WTC11 (cell line): Measurements from ENCODE around the gene MRPS21. TPM values are rescaled to one million over a fixed set of nuclear protein-coding genes. Genes with fewer than 3 reads are reported as not detected.
"Not testable (repeated sequence)": the region's sequence is repeated elsewhere in the genome, so short reads cannot be mapped to it uniquely, and the experiment has no call there.

Source experiments
- ATAC-seq: fragments of 200-7000 bp; cut with Tn5 transposase; 2 replicates; pipeline ENCODE4 v1.10.0; 2021; ENCODE audit warnings: mild to moderate bottlenecking, moderate library complexity
- CTCF ChIA-PET: fragments of 300-600 bp; sonication (Branson Sonifier 250); formaldehyde crosslinking; loops from one replicate; lab custom pipeline; 2021; ENCODE audit warnings: antibody characterized with exemption; lab: Charles Lee
- POLR2A ChIA-PET: fragments of 350-600 bp; sonication (Branson Sonifier 250); formaldehyde crosslinking; loops from one replicate; lab custom pipeline; 2021; ENCODE audit warnings: antibody characterized with exemption; lab: Charles Lee
- DNase-seq: peaks from one replicate; pipeline ENCODE4 v3.0.0; 2021; ENCODE audit warnings: low spot score
- H3K27ac Mint-ChIP-seq: 2 replicates; pipeline ENCODE4 v1.8.0; 2021; ENCODE audit warnings: mixed read lengths
- H3K27me3 Mint-ChIP-seq: 2 replicates; pipeline ENCODE4 v1.8.0; 2021; ENCODE audit warnings: low read depth, mild to moderate bottlenecking, moderate library complexity, mixed read lengths
- H3K36me3 Mint-ChIP-seq: 2 replicates; pipeline ENCODE4 v1.8.0; 2021; ENCODE audit warnings: mixed read lengths
- H3K4me1 Mint-ChIP-seq: 2 replicates; pipeline ENCODE4 v1.8.0; 2022; ENCODE audit warnings: mixed read lengths
- H3K4me3 Mint-ChIP-seq: 2 replicates; pipeline ENCODE4 v1.8.0; 2021; ENCODE audit warnings: mild to moderate bottlenecking, moderate library complexity, mixed read lengths
- H3K9me3 Mint-ChIP-seq: 2 replicates; pipeline ENCODE4 v1.8.0; 2021; ENCODE audit warnings: mixed read lengths
- AFF4 ChIP-seq: sonication (generic); formaldehyde crosslinking; IDR thresholded peaks from 2 replicates; pipeline ENCODE4 v1.8.1; 2023; ENCODE audit warnings: mild to moderate bottlenecking, missing genetic modification reagents, borderline replicate concordance
- EMX1 ChIP-seq: fragments of 250-450 bp; sonication (Bioruptor Pico); IDR thresholded peaks from 2 replicates; pipeline ENCODE4 v1.8.0; 2021; ENCODE audit warnings: mild to moderate bottlenecking
- FOXJ3 ChIP-seq: sonication (generic); formaldehyde crosslinking; IDR thresholded peaks from 2 replicates; pipeline ENCODE4 v1.9.0; 2021; ENCODE audit warnings: missing genetic modification reagents, mild to moderate bottlenecking, borderline replicate concordance
- FOXP1 ChIP-seq: sonication (generic); formaldehyde crosslinking; IDR thresholded peaks from 2 replicates; pipeline ENCODE4 v1.8.0; 2022; ENCODE audit warnings: missing genetic modification reagents, mild to moderate bottlenecking, moderate library complexity, borderline replicate concordance
- GTF2I ChIP-seq: fragments of 250-450 bp; sonication (Bioruptor Pico); conservative IDR thresholded peaks from 2 replicates; pipeline ENCODE4 v1.4.0; 2021; ENCODE audit warnings: mild to moderate bottlenecking
- HMGA2 ChIP-seq: fragments of 250-450 bp; sonication (Bioruptor Pico); IDR thresholded peaks from 2 replicates; pipeline ENCODE4 v1.4.0; 2021; ENCODE audit warnings: mild to moderate bottlenecking, moderate library complexity
- IRF2 ChIP-seq: sonication (generic); formaldehyde crosslinking; IDR thresholded peaks from 2 replicates; pipeline ENCODE4 v1.8.0; 2022; ENCODE audit warnings: low read depth, missing genetic modification reagents, borderline replicate concordance
- JUN ChIP-seq: sonication (generic); formaldehyde crosslinking; IDR thresholded peaks from 2 replicates; pipeline ENCODE4 v1.8.0; 2023; ENCODE audit warnings: mild to moderate bottlenecking, missing genetic modification reagents
- MYBL2 ChIP-seq: sonication (generic); formaldehyde crosslinking; IDR thresholded peaks from 2 replicates; pipeline ENCODE4 v1.8.1; 2023; ENCODE audit warnings: mild to moderate bottlenecking, moderate library complexity, missing genetic modification reagents
- NFE2L1 ChIP-seq: sonication (generic); formaldehyde crosslinking; IDR thresholded peaks from 2 replicates; pipeline ENCODE4 v1.8.1; 2023; ENCODE audit warnings: missing genetic modification reagents
- NR3C1 ChIP-seq: sonication (generic); formaldehyde crosslinking; conservative IDR thresholded peaks from 2 replicates; pipeline ENCODE4 v1.8.1; 2023; ENCODE audit warnings: low read depth, mild to moderate bottlenecking, missing genetic modification reagents
- OVOL2 ChIP-seq: fragments of 250-450 bp; sonication (Bioruptor Pico); IDR thresholded peaks from 2 replicates; pipeline ENCODE4 v1.9.0; 2021; ENCODE audit warnings: mild to moderate bottlenecking, borderline replicate concordance
- PRRX2 ChIP-seq: fragments of 250-450 bp; sonication (Bioruptor Pico); IDR thresholded peaks from 2 replicates; pipeline ENCODE4 v1.8.0; 2021; ENCODE audit warnings: mild to moderate bottlenecking
- SMAD3 ChIP-seq: sonication (generic); formaldehyde crosslinking; IDR thresholded peaks from 2 replicates; pipeline ENCODE4 v1.8.0; 2022; ENCODE audit warnings: missing genetic modification reagents, mild to moderate bottlenecking, borderline replicate concordance
- STAT6 ChIP-seq: sonication (generic); formaldehyde crosslinking; conservative IDR thresholded peaks from 2 replicates; pipeline ENCODE4 v1.8.1; 2023; ENCODE audit warnings: mild to moderate bottlenecking, low read depth, missing genetic modification reagents, moderate library complexity
- TEAD4 ChIP-seq: sonication (generic); formaldehyde crosslinking; IDR thresholded peaks from 2 replicates; pipeline ENCODE4 v1.8.0; 2022; ENCODE audit warnings: mild to moderate bottlenecking, missing genetic modification reagents
- TP53 ChIP-seq: sonication (generic); formaldehyde crosslinking; IDR thresholded peaks from 2 replicates; pipeline ENCODE4 v1.8.1; 2023; ENCODE audit warnings: mild to moderate bottlenecking, missing genetic modification reagents
- USF1 ChIP-seq: sonication (generic); formaldehyde crosslinking; IDR thresholded peaks from 2 replicates; pipeline ENCODE4 v1.8.0; 2022; ENCODE audit warnings: mild to moderate bottlenecking, missing genetic modification reagents
- ZNF138 ChIP-seq: sonication (generic); formaldehyde crosslinking; conservative IDR thresholded peaks from 2 replicates; pipeline ENCODE4 v1.8.1; 2022; ENCODE audit warnings: mild to moderate bottlenecking, moderate library complexity, missing genetic modification reagents
- ZNF263 ChIP-seq: sonication (generic); formaldehyde crosslinking; IDR thresholded peaks from 2 replicates; pipeline ENCODE4 v1.8.1; 2022; ENCODE audit warnings: low read depth, mild to moderate bottlenecking, moderate library complexity, missing genetic modification reagents
- ZNF281 ChIP-seq: sonication (generic); formaldehyde crosslinking; IDR thresholded peaks from 2 replicates; pipeline ENCODE4 v1.8.0; 2023; ENCODE audit warnings: mild to moderate bottlenecking, missing genetic modification reagents
- ZNF317 ChIP-seq: sonication (generic); formaldehyde crosslinking; IDR thresholded peaks from 2 replicates; pipeline ENCODE4 v1.8.1; 2023; ENCODE audit warnings: low read depth, mild to moderate bottlenecking, moderate library complexity, missing genetic modification reagents, borderline replicate concordance
- total RNA-seq: library from RNA; stranded (reverse); gene quantifications from 3 replicates; pipeline ENCODE4 v1.2.3, GENCODE V29; 2021

Gene MRPS21
- total RNA-seq, 1 experiment from 2014 or later, result 105 TPM

GRCh38 chr1:150309758-150310508 is 16.3 kb downstream of the MRPS21 start:
- ATAC-seq (no peak), DNase-seq (no peak)
- ChIA-PET POLR2A (no interaction called here), CTCF (no interaction called here)
- H3K4me1 Mint-ChIP-seq, result peaks cover 9% of the 10 kb centered on the region
- peaks cover 25% of the 10 kb centered on the region for H3K36me3 Mint-ChIP-seq
- H3K4me3 Mint-ChIP-seq, result no peak overlapping the region
- TF ChIP-seq ZNF317 (CRISPR knock-in tag) (no peak), TEAD4 (no peak), PRRX2 (CRISPR knock-in tag) (0 out of 2 replicates have a peak, but pooled peaks have one; percentile 31)
- H3K27ac Mint-ChIP-seq, result peak overlapping the region; percentile 79; the same call in 1 of the 2 replicates
- H3K9me3 Mint-ChIP-seq, result no peaks in the 10 kb centered on the region
- no peaks in the 10 kb centered on the region for H3K27me3 Mint-ChIP-seq

- ATAC-seq (no peak), DNase-seq (no peak)
- ChIA-PET POLR2A (no interaction called here), CTCF (interaction anchor here (0.5 kb wide), 1 partner anchor 16 kb away, joined by 3 read pairs; no protein-coding TSS in a partner anchor)
- Mint-ChIP-seq H3K4me1 (no peaks in the 10 kb centered on the region), H3K9me3 (no peaks in the 10 kb centered on the region), H3K4me3 (no peak overlapping the region), H3K27ac (no peak overlapping the region), H3K27me3 (no peaks in the 10 kb centered on the region), H3K36me3 (peaks cover 13% of the 10 kb centered on the region)
- TF ChIP-seq USF1, result no peak
- TF ChIP-seq AFF4 (CRISPR knock-in tag), result no peak
- no peak for TF ChIP-seq SMAD3 (CRISPR knock-in tag)
- TF ChIP-seq EMX1 (CRISPR knock-in tag), result no peak
- no peak for TF ChIP-seq ZNF281 (CRISPR knock-in tag)
- TF ChIP-seq NR3C1, result no peak
- no peak for TF ChIP-seq JUN (CRISPR knock-in tag)
- no peak for TF ChIP-seq TP53
- TF ChIP-seq MYBL2 (CRISPR knock-in tag), result no peak
- TF ChIP-seq ZNF263, result no peak
- TF ChIP-seq ZNF138 (CRISPR knock-in tag), result no peak
- no peak for TF ChIP-seq GTF2I (CRISPR knock-in tag)
- no peak for TF ChIP-seq IRF2 (CRISPR knock-in tag)
- no peak for TF ChIP-seq FOXJ3 (CRISPR knock-in tag)
- no peak for TF ChIP-seq OVOL2
- TF ChIP-seq FOXP1, result no peak
- TF ChIP-seq STAT6, result no peak
- no peak for TF ChIP-seq NFE2L1
- TF ChIP-seq HMGA2, result no peak
Observed at GRCh38 chr1:150311762-150312161, 18.1 kb downstream of the MRPS21 start.

- DNase-seq, H3K9me3 Mint-ChIP-seq, H3K27me3 Mint-ChIP-seq, H3K4me3 Mint-ChIP-seq, H3K27ac Mint-ChIP-seq, ATAC-seq, CTCF ChIA-PET, H3K4me1 Mint-ChIP-seq, H3K36me3 Mint-ChIP-seq: not testable (repeated sequence)
- POLR2A ChIA-PET, result interaction anchor here (0.5 kb wide), 1 partner anchor 36 kb away, joined by 3 read pairs; no protein-coding TSS in a partner anchor
Observed at GRCh38 chr1:150314691-150315090, 21.0 kb downstream of the MRPS21 start.
